Pancreas (tissue), 10 donors: ENCODE results near the gene TMEM198. TPM values are rescaled to one million over a fixed set of nuclear protein-coding genes. Genes with fewer than 3 reads are reported as not detected.

Experiments
- ATAC-seq, 4 donors: fragments of 200-7000 bp; cut with Tn5 transposase; one replicate each; pipeline versions ENCODE4 v1.8.0 to v1.9.1; 2020; ENCODE audit warnings: mild to moderate bottlenecking in 4 of 4, moderate library complexity in 4 of 4
- DNase-seq, 6 donors: peaks; one replicate each; pipeline ENCODE4 v3.0.0-alpha.2; 2020
- FAIRE-seq: peaks from 2 replicates; lab custom pipeline; 2012; peaks lifted over from hg19 to GRCh38; lab: Jason Lieb, UNC
- H3K27ac ChIP-seq, 4 donors: fragments of 200-600 bp; sonication (generic); 1 replicate in 3 of 4; 2 replicates in 1 of 4; pipeline versions ENCODE4 v1.5.0 to v1.8.0; 2020
- H3K27me3 ChIP-seq, 4 donors: fragments of 200-600 bp; one replicate each; pipeline ENCODE4 v1.8.0; 2021
- H3K36me3 ChIP-seq, 3 donors: fragments of 200-600 bp; sonication (generic) in 1 of 3; one replicate each; pipeline versions ENCODE4 v1.5.0 to v1.8.0; 2020 to 2021
- H3K4me1 ChIP-seq, 3 donors: fragments of 200-600 bp; one replicate each; pipeline ENCODE4 v1.8.0; 2021
- H3K4me3 ChIP-seq, 4 donors: fragments of 200-600 bp; sonication (generic) in 2 of 4; one replicate each; pipeline versions ENCODE4 v1.5.0 to v1.8.0; 2020 to 2021
- H3K9me3 ChIP-seq, 4 donors: fragments of 200-600 bp; one replicate each; pipeline ENCODE4 v1.8.0; 2021
- WGBS, 2 donors: extraction: QIAGEN DNeasy Blood & Tissue Kit; methylation state at CpG; one replicate each; pipeline ENCODE4 v1.1.7; 2013; 5-methylcytosine and 5-hydroxymethylcytosine counted together
- intact Hi-C, 3 donors: fragments of 100-400 bp; cut with DNase I; formaldehyde crosslinking; loops; one replicate each; pipeline versions ENCODE4 v1.11.1 to v1.14.2; 2022
- polyA plus RNA-seq, 2 donors: library from polyadenylated mRNA; stranded (reverse); fragments of 200-250 nt; gene quantifications; one replicate each; pipeline ENCODE4 v1.2.3, GENCODE V29; 2013
- total RNA-seq, 6 donors: library from RNA; stranded (reverse); fragmentation: NEBNext Ultra II Directional in 4 of 6; extraction: Animal tissue kit (Norgen Biotek cat#: 25700) in 4 of 6; gene quantifications; one replicate each; pipeline versions ENCODE4 v1.2.1 to v1.2.4, GENCODE V29; 2021 to 2023
- TF ChIP-seq, protein P1 (sequence below), 4 donors: fragments of 200-600 bp; sonication (generic) in 3 of 4; IDR thresholded peaks; one replicate each; pipeline versions ENCODE4 v1.5.0 to v1.8.0; 2021; ENCODE audit warnings: antibody characterized with exemption in 4 of 4
- donor health status: healthy with polysubstance abuse.
- donor health status: DM: no; HTN: no; CAD: no; lungs with moderate emphysema.
- donor health status: DM: no; HTN: no; CAD: no.
- donor health status: control.
- donor health status: control.
- donor health status: Bipolar disorder and iron deficiency.
- donor health status: DM: yes; HTN: yes; CAD: no.
- donor health status: DM: no; HTN: no; CAD: no.
- donor health status: DM: no; HTN: no; CAD: no.
- donor health status: DM: yes; HTN: yes; CAD: no.

TMEM198 gene
- total and polyA plus RNA-seq, 8 donors, result 2.6 to 13.3 (median 5.9) TPM

DNA sequence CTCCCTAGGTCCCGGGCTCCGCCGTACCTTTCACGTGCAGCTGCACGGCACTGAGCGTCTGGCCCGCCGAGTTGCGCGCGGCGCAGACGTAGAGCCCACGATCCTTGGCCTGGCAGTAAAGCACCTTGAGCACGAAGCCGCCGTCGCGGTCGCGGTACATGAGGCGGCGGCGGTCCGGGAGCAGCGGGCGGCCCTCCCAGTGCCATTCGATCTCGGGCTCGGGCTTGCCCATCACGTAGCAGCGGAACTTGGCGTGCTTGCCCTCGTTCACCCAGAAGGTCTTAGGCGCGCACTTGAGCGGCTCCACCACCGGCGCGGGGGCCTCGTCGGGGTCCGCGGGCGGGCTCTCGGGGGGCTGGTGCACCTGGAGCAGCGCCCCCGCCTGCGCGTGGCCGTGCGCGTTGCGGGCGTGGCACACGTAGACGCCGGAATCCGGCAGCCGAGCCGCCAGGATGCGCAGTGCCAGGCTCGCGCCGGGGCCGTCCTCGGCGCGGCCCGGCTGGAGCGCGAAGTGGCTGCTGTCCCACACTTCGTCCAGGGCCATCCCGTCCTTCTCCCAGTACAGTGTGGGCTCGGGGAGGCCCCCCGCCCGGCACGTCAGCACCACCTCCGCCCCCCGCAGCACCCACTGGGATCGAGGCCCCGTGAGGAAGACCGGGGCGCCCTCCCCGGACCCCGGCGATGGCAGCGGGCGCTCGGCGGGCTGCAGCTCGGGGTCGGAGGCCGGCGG is 26.5 kb downstream of the TMEM198 start:
- intact Hi-C loops, result no loop called here
- DNase-seq (peak in 3 of 6 donors; percentile 67 to 84 (median 80)), FAIRE-seq (no peak), ATAC-seq (peak; percentile 24 to 55 (median 30))
- H3K4me1 ChIP-seq, result peaks cover 4 to 8% (median 6%) of the 10 kb centered on the region in 3 donors
- H3K27ac ChIP-seq, result peak overlapping the region; percentile 79 to 83 (median 81)
- H3K4me3 ChIP-seq, result peak overlapping the region; percentile 63 to 96 (median 82)
- H3K9me3 ChIP-seq, result no peaks in the 10 kb centered on the region
- peaks cover 0 to 9% (median 6%) of the 10 kb centered on the region in 3 donors for H3K36me3 ChIP-seq
- WGBS, 2 donors, result 9 to 17% methylated on average over 66 to 95 of the region's 95 CpGs
- no peaks in the 10 kb centered on the region for H3K27me3 ChIP-seq
- TF ChIP-seq, protein P1, sequence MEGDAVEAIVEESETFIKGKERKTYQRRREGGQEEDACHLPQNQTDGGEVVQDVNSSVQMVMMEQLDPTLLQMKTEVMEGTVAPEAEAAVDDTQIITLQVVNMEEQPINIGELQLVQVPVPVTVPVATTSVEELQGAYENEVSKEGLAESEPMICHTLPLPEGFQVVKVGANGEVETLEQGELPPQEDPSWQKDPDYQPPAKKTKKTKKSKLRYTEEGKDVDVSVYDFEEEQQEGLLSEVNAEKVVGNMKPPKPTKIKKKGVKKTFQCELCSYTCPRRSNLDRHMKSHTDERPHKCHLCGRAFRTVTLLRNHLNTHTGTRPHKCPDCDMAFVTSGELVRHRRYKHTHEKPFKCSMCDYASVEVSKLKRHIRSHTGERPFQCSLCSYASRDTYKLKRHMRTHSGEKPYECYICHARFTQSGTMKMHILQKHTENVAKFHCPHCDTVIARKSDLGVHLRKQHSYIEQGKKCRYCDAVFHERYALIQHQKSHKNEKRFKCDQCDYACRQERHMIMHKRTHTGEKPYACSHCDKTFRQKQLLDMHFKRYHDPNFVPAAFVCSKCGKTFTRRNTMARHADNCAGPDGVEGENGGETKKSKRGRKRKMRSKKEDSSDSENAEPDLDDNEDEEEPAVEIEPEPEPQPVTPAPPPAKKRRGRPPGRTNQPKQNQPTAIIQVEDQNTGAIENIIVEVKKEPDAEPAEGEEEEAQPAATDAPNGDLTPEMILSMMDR (IDR thresholded peaks at IDR 0.05), result no peak

DNA sequence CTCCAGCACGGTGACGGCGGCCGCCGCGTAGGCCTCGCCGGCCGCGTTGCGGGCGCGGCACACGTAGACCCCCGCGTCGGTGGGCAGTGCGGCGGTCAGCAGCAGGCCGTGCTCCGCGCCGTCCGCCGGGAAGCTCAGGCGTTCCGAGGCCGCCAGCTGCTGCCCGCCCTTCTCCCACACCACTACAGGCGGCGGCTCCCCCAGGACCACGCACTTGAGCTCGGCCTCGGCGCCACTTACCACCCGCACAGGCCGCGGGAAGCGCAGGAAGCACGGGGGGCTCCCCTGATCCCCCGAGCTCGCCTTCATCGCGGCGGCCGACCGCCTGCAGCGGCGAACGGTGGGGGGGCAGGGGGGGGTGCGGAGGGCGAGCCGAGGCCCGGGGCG is 27.1 kb downstream of the TMEM198 start:
- WGBS, 2 donors, result 0% methylated on average over 25 to 55 of the region's 55 CpGs
- H3K4me3 ChIP-seq, result peak overlapping the region; percentile 63 to 96 (median 82)
- ATAC-seq, result peak in 2 of 4 donors; percentile 2 to 38
- intact Hi-C loops, result no loop called here
- H3K4me1 ChIP-seq, result peaks cover 4 to 10% (median 8%) of the 10 kb centered on the region in 3 donors
- H3K36me3 ChIP-seq, result peaks cover 0 to 9% (median under 1%) of the 10 kb centered on the region in 3 donors
- no peaks in the 10 kb centered on the region for H3K9me3 ChIP-seq
- DNase-seq, result peak in 3 of 6 donors; percentile 56 to 86 (median 68)
- H3K27me3 ChIP-seq, result no peaks in the 10 kb centered on the region
- FAIRE-seq, result no peak
- TF ChIP-seq, protein P1 (IDR thresholded peaks at IDR 0.05), result no peak
- peak overlapping the region; percentile 79 to 83 (median 81) for H3K27ac ChIP-seq

DNA sequence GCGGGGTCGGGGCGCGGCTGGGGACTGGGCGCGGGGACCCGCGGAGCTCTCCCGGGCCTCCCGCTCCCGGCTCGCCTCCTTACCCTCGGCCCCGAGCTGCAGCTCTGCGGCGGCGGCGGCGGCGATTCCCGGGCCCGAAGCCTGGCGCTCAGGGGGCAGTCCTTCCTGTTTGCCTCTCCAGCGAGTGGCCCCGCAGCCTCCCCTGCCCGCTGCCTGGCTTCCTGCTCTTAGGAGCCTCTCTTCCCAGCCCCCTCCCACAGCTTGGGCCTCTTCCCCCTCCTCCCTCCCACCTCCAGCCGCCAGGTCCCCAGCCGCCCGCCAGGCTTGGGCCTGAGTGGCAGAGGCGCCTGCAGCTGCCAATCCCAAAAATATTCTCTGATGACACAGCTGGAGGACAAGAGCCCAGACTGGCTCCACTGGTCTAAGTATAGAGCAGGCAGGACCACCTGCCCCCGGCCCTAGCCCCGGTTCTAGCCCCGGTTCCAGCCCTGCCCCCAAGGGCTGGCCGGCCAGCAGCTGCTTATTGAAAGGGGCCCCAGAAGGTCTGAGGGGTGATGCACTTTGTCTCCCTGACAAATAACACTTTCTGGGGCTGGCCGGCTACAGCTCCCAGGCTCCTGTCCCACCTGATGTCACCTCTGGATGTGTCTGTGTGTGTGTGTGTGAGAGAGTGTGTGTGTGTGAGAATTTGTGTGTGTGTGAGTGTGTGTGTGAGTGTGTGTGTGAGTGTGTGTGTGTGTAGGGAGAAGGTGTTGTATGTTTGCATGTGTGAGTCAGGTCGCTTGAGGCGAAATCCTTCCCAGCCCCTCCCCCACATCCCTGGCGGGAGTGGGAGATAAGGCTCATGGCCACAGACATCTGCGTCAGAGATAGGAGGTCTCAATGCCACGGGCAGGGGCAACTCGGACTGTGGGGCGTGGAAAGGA is 27.7 kb downstream of the TMEM198 start, which contains the start of gene OBSL1:
TSS of gene OBSL1 (minus strand) at position 229 of the 926 bp plus-strand sequence. CDS start 307 bp downstream, outside the sequence.
- ATAC-seq (peak; percentile 76 to 83 (median 81)), DNase-seq (peak; percentile 86 to 94 (median 93)), FAIRE-seq (no peak)
- WGBS, 2 donors, result 2 to 4% methylated on average over 18 to 42 of the region's 42 CpGs
- Histone ChIP-seq H3K27ac (peak within 1 kb of the TSS; percentile 79 to 83 (median 81)), H3K27me3 (no peaks in the 10 kb centered on the region), H3K4me3 (peak within 1 kb of the TSS; percentile 63 to 96 (median 82)), H3K36me3 (peaks cover 0 to 9% (median 0%) of the 10 kb centered on the region in 3 donors), H3K4me1 (peaks cover 4 to 10% (median 8%) of the 10 kb centered on the region in 3 donors), H3K9me3 (no peaks in the 10 kb centered on the region)
- intact Hi-C loops, result no loop called here
- TF ChIP-seq, protein P1 (IDR thresholded peaks at IDR 0.05), result no peak

DNA sequence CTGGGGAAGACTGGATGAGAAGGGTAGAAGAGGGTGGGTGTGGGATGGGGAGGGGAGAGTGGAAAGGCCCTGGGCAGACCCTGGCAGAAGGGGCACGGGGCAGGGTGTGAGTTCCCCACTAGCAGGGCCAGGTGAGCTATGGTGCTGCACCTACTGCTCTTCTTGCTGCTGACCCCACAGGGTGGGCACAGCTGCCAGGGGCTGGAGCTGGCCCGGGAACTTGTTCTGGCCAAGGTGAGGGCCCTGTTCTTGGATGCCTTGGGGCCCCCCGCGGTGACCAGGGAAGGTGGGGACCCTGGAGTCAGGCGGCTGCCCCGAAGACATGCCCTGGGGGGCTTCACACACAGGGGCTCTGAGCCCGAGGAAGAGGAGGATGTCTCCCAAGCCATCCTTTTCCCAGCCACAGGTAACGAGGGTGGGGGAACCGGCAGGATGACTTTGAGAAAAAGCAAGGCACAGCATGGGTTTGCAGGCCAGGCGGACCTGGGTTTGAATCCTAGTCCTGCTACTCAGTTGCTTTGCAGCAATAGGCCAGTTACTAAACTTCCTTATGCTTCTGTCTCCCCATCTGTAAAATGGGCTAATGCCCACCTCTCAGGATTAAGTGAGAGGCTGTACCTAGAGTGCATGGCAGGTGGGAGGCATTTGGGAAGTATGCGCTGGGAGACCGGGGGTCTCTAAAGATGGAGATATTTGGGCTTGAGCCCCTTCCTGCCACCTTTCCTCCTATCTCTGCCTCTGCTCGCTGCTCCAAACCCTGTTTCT is 28.6 kb downstream of the TMEM198 start, which contains the start of gene INHA:
TSS of gene INHA (plus strand) at position 74 of the 765 bp plus-strand sequence. CDS start at position 139, 65 bp downstream.
- peaks cover 4 to 10% (median 8%) of the 10 kb centered on the region in 3 donors for H3K4me1 ChIP-seq
- TF ChIP-seq, protein P1 (IDR thresholded peaks at IDR 0.05), result no peak
- peaks cover 0 to 1% (median 0%) of the 10 kb centered on the region in 3 donors for H3K36me3 ChIP-seq
- H3K9me3 ChIP-seq, result no peaks in the 10 kb centered on the region
- DNase-seq (peak in 1 of 6 donors; percentile 77), ATAC-seq (no peak), FAIRE-seq (no peak)
- H3K27me3 ChIP-seq, result no peaks in the 10 kb centered on the region
- WGBS, 2 donors, result 68 to 71% methylated on average over 13 of the region's 13 CpGs
- peak within 1 kb of the TSS; percentile 63 to 96 (median 82) for H3K4me3 ChIP-seq
- intact Hi-C loops, result no loop called here
- peak within 1 kb of the TSS; percentile 79 to 83 (median 81) for H3K27ac ChIP-seq
